SK-N-SH (cell line): ENCODE data around the gene PKNOX2. TPM values are rescaled to one million over a fixed set of nuclear protein-coding genes. Genes with fewer than 3 reads are reported as not detected.

Experiments used
- CTCF ChIA-PET: fragments of 300-600, 350-600 bp; formaldehyde crosslinking; extraction: SDS; loops from one replicate; lab custom pipeline; 2021; lab: Yijun Ruan, JAX
- POLR2A ChIA-PET: fragments of 350-600 bp; sonication (Branson Sonifier 250); formaldehyde crosslinking; extraction: SDS; loops from one replicate; lab custom pipeline; 2020; ENCODE audit warnings: antibody characterized with exemption, inconsistent platforms; lab: Yijun Ruan, JAX
- DNase-seq: peaks from one replicate; pipeline ENCODE4 v3.0.0; 2012
- H2AFZ ChIP-seq: fragments of 200-600 bp; sonication (generic); 2 replicates; pipeline ENCODE4 v1.8.1; 2016; ENCODE audit warnings: antibody characterized with exemption, mild to moderate bottlenecking, low read depth
- H3F3A ChIP-seq: fragments of 200-600 bp; sonication (generic); replicated peaks from 2 replicates; pipeline ENCODE3; 2016; ENCODE audit warnings: antibody characterized with exemption, mild to moderate bottlenecking; ENCODE audit not compliant: insufficient read depth
- H3K27ac ChIP-seq, 2 experiments: fragments of 200-500 bp in 1 of 2; fragments of 200-600 bp in 1 of 2; sonication (Bioruptor generic) in 1 of 2; sonication (generic), shearing (Covaris generic) in 1 of 2; 2 replicates each; pipeline versions ENCODE4 v1.5.1 to v1.6.1; 2014 to 2016; ENCODE audit warnings: low read depth in 2 of 2, inconsistent platforms in 1 of 2, low read length in 1 of 2, mild to moderate bottlenecking in 1 of 2, mixed read lengths in 1 of 2
- H3K27me3 ChIP-seq: fragments of 200-600 bp; sonication (generic), shearing (Covaris generic); 2 replicates; pipeline ENCODE4 v1.6.1; 2016; ENCODE audit warnings: mixed run types; ENCODE audit not compliant: insufficient read depth
- H3K36me3 ChIP-seq, 2 experiments: fragments of 200-500 bp in 1 of 2; fragments of 200-600 bp in 1 of 2; sonication (Bioruptor generic) in 1 of 2; sonication (generic) in 1 of 2; replicated peaks in 1 of 2; 2 replicates each; pipeline versions ENCODE3 to v1.5.1; 2014 to 2016; ENCODE audit warnings: low read length in 1 of 2, mild to moderate bottlenecking in 1 of 2; ENCODE audit not compliant: insufficient read depth in 2 of 2, control insufficient read depth in 1 of 2
- H3K4me1 ChIP-seq, 2 experiments: fragments of 200-500 bp in 1 of 2; fragments of 200-600 bp in 1 of 2; sonication (Bioruptor generic) in 1 of 2; sonication (generic), shearing (Covaris generic) in 1 of 2; 2 replicates each; pipeline versions ENCODE4 v1.5.1 to v1.6.1; 2014 to 2016; ENCODE audit warnings: low read depth in 1 of 2, low read length in 1 of 2, mixed run types in 1 of 2; ENCODE audit not compliant: insufficient read depth in 2 of 2, control insufficient read depth in 1 of 2
- H3K4me2 ChIP-seq: fragments of 200-600 bp; sonication (generic), shearing (Covaris generic); 2 replicates; pipeline ENCODE4 v1.6.1; 2017; ENCODE audit warnings: mixed run types
- H3K4me3 ChIP-seq, 2 experiments: fragments of 200-500 bp in 1 of 2; fragments of 200-600 bp in 1 of 2; sonication (Bioruptor generic) in 1 of 2; sonication (generic), shearing (Covaris generic) in 1 of 2; 2 replicates each; pipeline versions ENCODE4 v1.5.1 to v1.8.1; 2014 to 2016; ENCODE audit warnings: low read depth in 2 of 2, inconsistent platforms in 1 of 2, low read length in 1 of 2, mild to moderate bottlenecking in 1 of 2, mixed read lengths in 1 of 2, moderate library complexity in 1 of 2
- H3K79me2 ChIP-seq: fragments of 200-600 bp; sonication (generic); 2 replicates; pipeline ENCODE4 v1.8.1; 2017; ENCODE audit warnings: mild to moderate bottlenecking; ENCODE audit not compliant: insufficient read depth
- H3K9ac ChIP-seq: fragments of 200-600 bp; sonication (generic); 2 replicates; pipeline ENCODE4 v1.6.1; 2017; ENCODE audit warnings: mixed run types
- H3K9me2 ChIP-seq: fragments of 200-600 bp; sonication (generic); 2 replicates; pipeline ENCODE4 v1.6.1; 2017; ENCODE audit warnings: mixed run types
- H3K9me3 ChIP-seq: fragments of 200-600 bp; sonication (generic); 2 replicates; pipeline ENCODE4 v1.6.1; 2017; ENCODE audit warnings: mixed run types, mild to moderate bottlenecking, moderate library complexity
- H4K20me1 ChIP-seq: fragments of 200-600 bp; sonication (generic); 2 replicates; pipeline ENCODE4 v1.6.1; 2017; ENCODE audit warnings: mild to moderate bottlenecking, mixed run types; ENCODE audit not compliant: insufficient read depth
- CHD2 ChIP-seq: fragments of 150-350 bp; IDR thresholded peaks from 2 replicates; pipeline ENCODE4 v1.6.1; 2018; ENCODE audit warnings: low read length; ENCODE audit not compliant: partially characterized antibody
- CTCF ChIP-seq: fragments of 200-600 bp; sonication (generic); IDR thresholded peaks from 2 replicates; pipeline ENCODE4 v1.6.1; 2017; ENCODE audit warnings: antibody characterized with exemption, mild to moderate bottlenecking, moderate library complexity
- EP300 ChIP-seq, 2 experiments: IDR thresholded peaks; 2 replicates each; pipeline versions ENCODE4 v1.4.0 to v1.6.1; 2012; ENCODE audit warnings: borderline replicate concordance in 1 of 2, low read depth in 1 of 2, low read length in 1 of 2
- FOSL2 ChIP-seq: IDR thresholded peaks from 2 replicates; pipeline ENCODE4 v1.4.0; 2012; ENCODE audit warnings: low read depth, mild to moderate bottlenecking, moderate library complexity, borderline replicate concordance
- FOXM1 ChIP-seq: IDR thresholded peaks from 2 replicates; pipeline ENCODE4 v1.4.0; 2012; ENCODE audit warnings: low read depth, mild to moderate bottlenecking
- GATA2 ChIP-seq: sonication (generic); formaldehyde crosslinking; IDR thresholded peaks from 2 replicates; pipeline ENCODE4 v1.5.0; 2020; ENCODE audit warnings: mild to moderate bottlenecking, missing genetic modification reagents
- IRF3 ChIP-seq: fragments of 150-350 bp; IDR thresholded peaks from 2 replicates; pipeline ENCODE4 v1.6.1; 2016; ENCODE audit warnings: mild to moderate bottlenecking, low read depth, low read length
- JUND ChIP-seq: IDR thresholded peaks from 2 replicates; pipeline ENCODE4 v1.4.0; 2012
- MEF2A ChIP-seq: IDR thresholded peaks from 2 replicates; pipeline ENCODE4 v1.4.0; 2012; ENCODE audit warnings: low read depth, borderline replicate concordance
- MXI1 ChIP-seq: IDR thresholded peaks from 2 replicates; pipeline ENCODE4 v1.6.1; 2012; ENCODE audit warnings: mild to moderate bottlenecking, low read depth, low read length, improper control_type of control experiment
- NFIC ChIP-seq: IDR thresholded peaks from 2 replicates; pipeline ENCODE4 v1.4.0; 2012; ENCODE audit warnings: borderline replicate concordance
- NRF1 ChIP-seq: IDR thresholded peaks from 2 replicates; pipeline ENCODE4 v1.6.1; 2012; ENCODE audit warnings: low read depth, mild to moderate bottlenecking, low read length
- PBX3 ChIP-seq: IDR thresholded peaks from 2 replicates; pipeline ENCODE4; 2012
- RAD21 ChIP-seq: IDR thresholded peaks from 2 replicates; pipeline ENCODE4 v1.6.1; 2012; ENCODE audit warnings: mild to moderate bottlenecking, low read length
- REST ChIP-seq: IDR thresholded peaks from 2 replicates; pipeline ENCODE4 v1.6.1; 2012; ENCODE audit warnings: mild to moderate bottlenecking, low read depth, low read length, moderate library complexity
- RFX5 ChIP-seq: IDR thresholded peaks from 2 replicates; pipeline ENCODE4 v1.6.1; 2012; ENCODE audit warnings: mild to moderate bottlenecking, improper control_type of control experiment, low read length
- SIN3A ChIP-seq: IDR thresholded peaks from 2 replicates; pipeline ENCODE4 v1.6.1; 2012; ENCODE audit warnings: low read depth, mild to moderate bottlenecking, low read length, moderate library complexity, borderline replicate concordance
- TAF1 ChIP-seq: IDR thresholded peaks from 2 replicates; pipeline ENCODE4 v1.6.1; 2012; ENCODE audit warnings: low read depth, mild to moderate bottlenecking, low read length, moderate library complexity, borderline replicate concordance
- YY1 ChIP-seq: IDR thresholded peaks from 2 replicates; pipeline ENCODE4 v1.4.0; 2012; ENCODE audit warnings: low read depth, mild to moderate bottlenecking
- ZBTB33 ChIP-seq: IDR thresholded peaks from 2 replicates; pipeline ENCODE4 v1.4.0; 2012; ENCODE audit warnings: low read depth, borderline replicate concordance
- WGBS: methylation state at CpG from one replicate; pipeline ENCODE4 v1.1.6; 2017; ENCODE audit warnings: low lambda C conversion rate; 5-methylcytosine and 5-hydroxymethylcytosine counted together
- polyA plus RNA-seq, 3 experiments: library from polyadenylated mRNA; depleted of rRNA; stranded (reverse); fragments of >200 nt; gene quantifications; 2 replicates each; pipeline ENCODE4 v1.2.3, GENCODE V29; 2012

PKNOX2 gene
- polyA plus RNA-seq, 1 of the 3 experiments (the other 2 are of a cell fraction), result 0.02 TPM

- peaks cover 8% of the 10 kb centered on the region; the same call in 1 of the 2 replicates for H3K27me3 ChIP-seq
- H4K20me1 ChIP-seq, result no peaks in the 10 kb centered on the region
- no peak overlapping the region for H3K9ac ChIP-seq
- ChIA-PET POLR2A (no interaction called here), CTCF (no interaction called here)
- no peak for DNase-seq
- no peak overlapping the region for H3K4me2 ChIP-seq
- H3K9me2 ChIP-seq, result no peaks in the 10 kb centered on the region
- no peak overlapping the region for H3K27ac ChIP-seq
- 30% methylated on average over 7 of the region's 7 CpGs for WGBS
- no peaks in the 10 kb centered on the region for H3K79me2 ChIP-seq
- H3K9me3 ChIP-seq, result no peaks in the 10 kb centered on the region
- H3F3A ChIP-seq, result no peaks in the 10 kb centered on the region
- no peaks in the 10 kb centered on the region for H3K36me3 ChIP-seq
- H3K4me3 ChIP-seq, result no peak overlapping the region
- H2AFZ ChIP-seq, result no peak overlapping the region
- peaks cover 0 to 2% of the 10 kb centered on the region in 2 experiments; a peak in 1 of 4 replicates for H3K4me1 ChIP-seq
- TF ChIP-seq REST (no peak), CHD2 (no peak), JUND (no peak), NRF1 (no peak), YY1 (no peak), EP300 (IDR thresholded peaks at IDR 0.05; ENCODE audit: borderline replicate concordance in 1 of 2, low read depth in 1 of 2, low read length in 1 of 2) (no peak), SIN3A (no peak), IRF3 (no peak), NFIC (no peak), TAF1 (no peak), GATA2 (no peak), RFX5 (no peak), ZBTB33 (no peak), RAD21 (no peak), MXI1 (no peak), FOXM1 (no peak), MEF2A (no peak), FOSL2 (no peak), PBX3 (no peak), CTCF (no peak)
These were observed 141.9 kb downstream of the PKNOX2 start for GRCh38 chr11:125306476-125306875.
